ENCODE results near the gene PCSK5.

Gene PCSK5

DNA sequence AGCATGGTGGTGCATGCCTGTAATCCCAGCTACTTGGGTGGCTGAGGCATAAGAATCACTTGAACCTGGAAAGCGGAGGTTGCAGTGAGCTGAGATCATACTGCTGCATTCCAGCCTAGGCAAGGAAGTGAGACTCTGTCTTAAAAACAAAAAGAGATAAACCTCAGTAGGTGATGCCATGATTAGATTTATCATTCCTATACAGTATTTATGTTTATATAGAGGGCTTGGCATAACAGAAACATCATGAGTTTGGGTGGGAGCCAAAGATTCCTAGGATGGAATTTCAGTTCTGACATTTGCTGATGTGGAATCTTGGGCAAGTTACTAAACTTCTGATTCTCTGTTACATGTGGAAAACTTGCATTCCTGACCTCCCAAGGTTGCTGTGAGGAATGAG lies 481.4 kb downstream of the PCSK5 start:
- DNase-seq: no peak

DNA sequence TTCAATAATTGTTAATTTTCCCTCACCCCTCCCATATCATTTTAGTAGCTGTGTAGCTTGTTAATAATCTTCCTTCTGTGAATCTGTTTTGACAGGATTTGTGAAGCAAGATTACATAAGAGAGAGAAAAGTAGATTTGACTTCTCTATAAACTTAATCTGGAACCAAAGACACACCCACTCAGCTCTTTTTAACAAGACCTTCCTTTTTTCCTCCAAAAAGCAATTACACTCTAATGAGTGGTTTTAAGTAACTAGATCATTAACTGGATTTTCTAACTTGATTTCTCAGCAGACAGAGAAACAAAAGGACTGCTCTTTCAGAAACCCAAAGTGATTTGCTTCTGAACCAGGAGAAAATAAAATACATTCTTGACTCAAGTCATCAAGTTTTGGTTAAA lies 481.9 kb downstream of the PCSK5 start:
- no peak for DNase-seq

DNA sequence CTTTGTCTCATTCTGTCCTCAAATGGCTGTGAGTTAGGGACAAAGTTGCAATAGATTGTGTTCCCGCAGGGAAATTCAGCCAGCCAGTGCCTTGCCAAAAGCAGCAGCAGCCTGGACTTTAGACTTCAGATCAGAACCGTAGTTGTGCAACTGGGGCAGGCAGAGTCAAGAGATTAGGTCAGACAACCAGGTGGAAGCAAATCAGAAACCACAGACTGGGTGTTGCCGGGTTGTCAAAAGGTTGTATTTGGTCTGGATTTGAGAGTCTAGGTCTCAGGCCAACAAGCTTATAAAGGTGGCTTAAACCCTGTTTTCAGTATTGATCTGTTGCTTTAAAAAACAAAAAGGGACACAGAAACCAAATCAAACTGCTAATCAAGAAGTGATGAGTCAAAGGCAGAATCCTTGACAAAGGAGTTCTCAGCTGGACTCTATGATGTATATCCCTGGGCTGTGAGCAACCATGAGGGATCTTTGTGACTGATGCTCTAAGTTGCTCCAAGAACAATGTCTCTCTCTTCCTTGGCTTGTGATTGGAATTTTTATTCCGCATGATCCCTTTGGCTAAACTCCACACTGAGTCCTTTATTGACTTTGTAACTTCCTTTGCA lies 482.8 kb downstream of the PCSK5 start:
- no peak for DNase-seq

DNA sequence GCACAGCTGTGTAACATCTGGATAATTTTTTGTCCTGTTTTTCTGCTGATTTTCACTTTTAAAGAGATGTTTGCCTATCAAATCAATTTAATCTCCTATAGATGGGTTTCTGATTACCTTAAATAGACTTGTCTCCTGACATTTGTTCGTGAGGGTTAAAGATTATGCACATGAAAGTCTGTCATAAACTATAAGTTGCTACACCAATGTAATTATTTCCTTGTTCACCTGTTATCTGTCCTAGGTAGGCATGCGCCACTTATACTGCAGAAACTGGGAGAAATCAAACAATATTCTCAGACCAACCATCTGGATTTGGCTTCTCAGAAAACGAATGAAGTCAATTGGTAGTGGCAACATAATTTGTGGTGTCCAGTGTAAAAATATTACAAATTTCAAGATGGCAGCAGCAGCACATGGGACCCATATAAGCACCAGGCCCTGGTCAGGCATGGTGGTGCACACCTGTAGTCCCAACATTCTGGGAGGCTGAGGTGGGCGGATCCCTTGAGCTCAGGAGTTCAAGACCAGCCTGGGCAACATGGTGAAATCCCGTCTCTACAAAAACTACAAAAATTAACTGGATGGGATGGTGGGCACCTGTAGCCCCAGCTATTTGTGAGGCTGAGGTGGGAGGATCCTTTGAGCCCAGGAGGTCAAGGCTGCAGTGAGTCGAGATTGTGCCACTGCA lies 483.5 kb downstream of the PCSK5 start:
- DNase-seq: no peak

DNA sequence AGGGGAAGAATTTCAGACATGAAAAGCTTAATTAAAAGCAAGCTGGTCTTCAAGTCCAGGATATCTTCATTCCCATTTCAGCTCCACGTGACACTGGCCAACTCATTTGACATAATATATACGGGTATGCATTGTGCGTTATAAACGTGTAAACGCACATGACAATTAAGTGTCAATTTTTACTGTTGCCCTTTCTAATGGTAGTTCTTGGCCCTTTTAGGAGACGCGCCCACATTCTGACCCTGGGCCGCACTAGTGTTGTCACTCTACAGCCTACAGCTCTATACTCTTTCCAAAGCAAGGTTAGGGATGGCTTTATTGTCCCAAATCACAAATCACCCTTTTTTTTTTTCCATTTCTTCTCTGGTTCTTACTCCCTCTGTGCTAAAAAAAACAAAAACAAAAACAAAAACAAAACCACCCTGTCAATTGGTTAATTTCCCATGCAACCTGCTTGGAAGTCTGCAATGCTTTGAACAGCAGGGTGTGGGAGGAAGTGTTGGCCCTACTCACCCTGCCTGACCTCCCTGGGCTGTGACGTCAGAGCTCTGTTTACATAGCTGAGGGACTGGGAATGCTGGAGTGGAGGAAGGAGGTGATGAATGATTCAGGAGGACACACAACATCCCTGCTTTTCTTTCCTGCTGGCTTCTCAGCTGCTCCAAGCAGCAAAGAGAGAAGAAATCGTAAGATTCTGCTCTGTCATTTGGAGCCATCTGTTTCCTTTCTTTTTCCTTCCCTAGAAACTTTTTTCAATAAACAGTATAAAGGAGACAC lies 484.5 kb downstream of the PCSK5 start:
- no peak for DNase-seq

DNA sequence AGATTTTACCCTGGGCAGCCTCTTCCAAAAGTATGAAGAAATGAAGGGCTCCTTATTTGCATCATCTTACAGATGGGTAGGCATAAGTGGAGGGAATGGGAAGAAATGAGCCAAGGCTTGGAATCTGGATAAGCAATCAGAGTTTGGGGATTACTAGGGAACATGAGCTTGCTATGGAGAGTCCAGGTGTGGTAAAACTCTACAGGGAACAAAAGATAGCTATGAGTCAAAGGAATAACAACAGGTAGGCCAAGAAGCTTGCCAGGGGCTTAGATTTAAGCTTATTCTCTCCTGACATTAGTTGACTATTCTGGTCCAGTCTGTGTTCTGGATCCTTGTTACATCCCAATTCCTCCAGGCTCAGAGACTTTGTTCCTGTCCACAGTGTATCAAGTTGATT lies 487.3 kb downstream of the PCSK5 start:
- no peak for DNase-seq

DNA sequence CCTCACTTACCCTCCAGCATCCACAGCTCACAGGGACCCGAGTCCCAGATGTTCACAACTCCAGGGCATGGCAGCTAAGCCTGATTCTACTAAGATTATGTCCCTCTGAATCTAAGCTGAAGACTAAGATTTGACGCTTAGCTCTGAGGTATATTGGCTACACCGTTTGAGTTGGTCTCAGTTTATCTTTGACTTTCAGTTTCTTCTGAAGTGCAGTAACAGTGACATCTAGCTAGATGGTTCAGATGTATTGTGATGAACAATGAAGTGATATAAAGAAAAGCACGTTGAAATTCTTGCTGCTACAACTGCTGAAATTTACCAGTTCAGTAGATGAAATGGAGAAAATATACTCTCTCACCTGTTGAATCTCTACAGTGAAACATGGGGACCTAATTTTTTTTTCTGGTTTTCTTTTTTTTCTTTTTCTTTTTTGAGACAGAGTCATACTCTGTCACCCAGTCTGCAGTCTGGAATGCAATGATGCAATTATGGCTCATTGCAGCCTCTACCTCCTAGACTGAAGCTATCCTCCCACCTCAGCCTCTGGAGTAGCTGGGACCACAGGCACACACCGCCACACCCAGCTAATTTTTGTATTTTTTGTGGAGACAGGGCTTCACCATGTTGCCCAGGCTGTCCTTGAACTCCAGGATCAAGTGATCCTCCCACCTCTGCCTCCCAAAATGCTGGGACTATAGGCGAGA lies 488.0 kb downstream of the PCSK5 start:
- DNase-seq: no peak

DNA sequence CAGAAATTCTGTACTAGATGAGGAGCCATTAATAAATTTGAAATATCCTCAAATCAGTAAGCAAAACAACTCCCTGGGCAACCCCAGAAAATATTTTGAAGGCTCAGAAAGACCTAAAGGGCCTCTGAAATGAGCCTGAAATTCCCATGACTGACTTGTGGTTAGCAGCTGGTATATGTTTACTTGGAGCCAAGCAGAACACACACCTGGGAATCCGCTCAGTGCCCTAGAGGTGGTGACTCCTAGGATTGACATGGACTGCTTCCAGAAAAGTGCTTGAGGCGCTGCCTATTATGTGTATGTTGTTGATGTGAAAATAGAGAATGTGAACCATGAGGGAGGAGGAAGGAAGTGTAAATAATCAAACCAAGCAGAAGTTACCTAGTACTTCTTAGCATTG lies 489.0 kb downstream of the PCSK5 start:
- peak in 1 of 2 experiments; percentile 19 for DNase-seq

DNA sequence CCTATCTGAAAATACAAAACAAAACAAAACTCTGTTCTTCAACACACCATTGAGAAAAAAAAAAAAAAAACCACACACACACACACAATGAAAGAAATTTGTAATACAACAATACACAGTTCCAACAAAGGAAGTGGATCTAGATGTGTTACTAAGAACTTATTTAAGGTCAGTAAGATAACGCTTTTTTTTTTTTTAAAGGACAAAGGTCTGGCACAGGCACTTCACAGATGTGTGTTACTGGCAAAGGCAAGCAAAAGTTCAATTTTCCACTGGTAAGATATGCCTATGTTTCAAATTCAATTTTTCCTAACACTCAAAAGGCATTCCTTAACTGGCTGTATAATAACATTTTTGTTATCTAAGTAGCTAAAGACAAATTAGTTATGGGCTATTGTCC lies 500.2 kb downstream of the PCSK5 start:
- DNase-seq: no peak

DNA sequence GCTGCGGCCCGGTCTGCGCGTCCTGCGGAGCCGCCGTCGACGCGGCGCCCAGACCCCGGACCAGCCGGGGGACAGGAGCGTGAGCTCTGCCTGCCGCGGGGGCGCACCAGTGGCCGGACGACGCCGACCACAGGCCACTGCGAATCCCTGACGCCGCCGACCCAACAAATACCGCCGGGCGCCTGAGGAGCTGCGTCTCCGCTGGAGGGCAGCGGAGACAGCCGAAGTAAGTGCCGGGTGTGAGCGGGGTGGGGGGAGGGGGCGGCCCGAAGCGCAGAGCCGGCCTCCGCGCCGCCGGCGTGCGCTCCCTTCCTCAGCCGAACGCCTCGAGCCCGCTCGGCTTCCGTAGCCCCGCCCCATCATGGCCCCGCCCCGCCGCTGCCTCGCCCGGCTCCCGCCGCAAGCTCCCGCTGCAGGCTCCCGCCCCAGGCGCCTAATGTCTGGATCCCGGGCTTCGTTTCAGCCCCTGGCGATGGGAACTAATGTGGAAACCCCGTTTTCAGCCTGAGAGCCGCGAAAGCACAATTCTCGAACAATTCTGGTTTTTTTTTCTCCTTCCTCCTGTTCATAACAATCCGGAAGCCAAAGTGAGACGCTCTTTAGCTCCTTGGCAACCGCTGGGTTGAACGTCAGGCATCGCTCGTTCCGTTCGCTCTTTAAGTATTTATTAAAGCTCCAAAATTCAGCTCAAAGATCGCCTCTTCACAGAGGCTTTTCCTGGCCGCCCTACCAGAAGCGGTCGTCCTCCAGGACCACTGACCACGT lies 503.9 kb downstream of the PCSK5 start, which contains the start of gene RFK:
Gene RFK (minus strand): TSS at position 232 of the 765 bp plus-strand sequence. CDS start 255 bp downstream, outside the sequence.
- peak; percentile 88 to 89 for DNase-seq

DNA sequence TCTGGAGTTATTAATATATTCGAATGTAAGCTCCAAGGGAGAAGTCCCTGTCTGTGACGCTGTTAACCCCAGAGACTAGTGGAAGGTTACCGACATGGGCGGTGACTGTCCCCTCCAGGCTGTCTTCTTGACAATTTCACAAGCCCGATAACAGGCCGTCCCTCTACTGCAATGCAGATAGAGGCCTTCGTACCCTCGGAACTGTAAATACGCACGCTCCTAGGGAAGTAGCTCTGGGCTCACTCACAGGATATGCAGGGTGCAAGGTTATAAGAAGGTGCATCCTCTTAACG lies 504.4 kb downstream of the PCSK5 start:
- peak; percentile 49 to 62 for DNase-seq

DNA sequence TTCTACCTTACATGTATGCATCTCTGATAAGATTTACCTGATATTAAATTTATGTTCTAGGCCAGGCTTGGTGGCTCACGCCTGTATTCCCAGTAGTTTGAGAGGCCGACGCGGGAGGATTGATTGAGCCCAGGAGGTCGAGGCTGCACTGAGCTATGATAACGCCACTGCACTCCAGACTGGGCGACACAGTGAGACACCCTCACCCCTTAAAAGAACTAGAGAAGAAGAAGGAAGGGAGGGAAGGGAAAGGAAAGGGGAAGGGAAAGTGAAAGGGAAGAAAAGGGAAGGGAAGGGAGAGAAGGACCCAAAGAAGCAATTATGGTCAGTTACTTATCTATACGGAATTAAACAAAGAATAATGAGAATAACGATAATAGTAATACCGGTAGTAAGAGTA lies 504.9 kb downstream of the PCSK5 start:
- no peak for DNase-seq

DNA sequence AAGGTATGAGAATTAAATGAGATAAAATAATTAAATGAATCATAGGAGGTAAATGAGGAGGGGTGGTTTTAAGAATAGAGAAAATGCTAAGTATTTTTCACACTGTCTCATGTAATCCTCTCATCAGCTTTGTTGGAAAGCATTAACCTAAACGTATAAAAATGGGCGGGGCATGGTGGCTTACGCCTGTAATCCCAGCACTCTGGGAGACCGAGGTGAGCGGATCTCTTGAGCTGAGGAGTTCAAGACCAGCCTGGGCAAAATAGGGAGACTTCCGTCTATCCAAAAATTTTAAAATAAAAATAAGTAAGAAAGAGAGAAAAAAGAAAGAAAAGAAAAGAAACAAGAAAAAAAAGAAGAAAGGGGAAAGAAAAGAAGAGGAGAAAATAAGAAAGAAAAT lies 505.7 kb downstream of the PCSK5 start:
- no peak for DNase-seq

DNA sequence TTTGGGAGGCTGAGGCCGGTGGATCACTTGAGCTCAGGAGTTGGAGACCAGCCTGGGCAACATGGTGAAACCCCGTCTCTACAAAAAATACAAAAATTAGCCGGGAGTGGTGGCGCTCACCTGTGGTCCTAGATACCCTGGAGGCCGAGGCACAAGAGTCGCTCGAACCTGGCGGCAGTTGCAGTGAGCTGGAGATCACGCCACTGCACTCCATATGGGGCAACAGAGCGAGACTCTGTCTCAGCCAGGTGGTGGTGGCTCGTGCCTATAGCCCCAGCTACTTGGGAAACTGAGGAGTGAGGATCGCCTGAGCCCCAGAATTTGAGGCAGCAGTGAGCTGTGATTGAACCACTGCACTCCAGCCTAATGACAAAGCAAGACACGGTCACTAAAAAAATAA lies 506.1 kb downstream of the PCSK5 start:
- DNase-seq: no peak

DNA sequence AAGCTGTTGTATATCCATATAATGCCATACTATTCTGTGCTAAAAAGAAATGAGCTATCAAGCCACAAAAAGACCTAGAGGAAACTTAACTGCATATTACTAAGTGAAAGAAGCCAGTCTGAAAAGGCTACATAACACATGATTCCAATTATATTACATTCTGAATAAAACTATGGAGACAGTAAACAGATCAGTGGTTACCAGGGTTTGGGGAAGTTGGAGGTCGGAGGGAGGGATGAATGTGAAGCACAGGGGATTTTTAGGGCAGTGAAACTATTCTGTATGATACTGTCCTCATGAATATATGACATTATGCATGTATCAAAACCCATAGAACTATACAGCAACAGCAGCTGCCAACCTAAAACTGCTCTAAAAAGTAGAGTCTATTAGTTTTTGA lies 509.4 kb downstream of the PCSK5 start:
- no peak for DNase-seq

DNA sequence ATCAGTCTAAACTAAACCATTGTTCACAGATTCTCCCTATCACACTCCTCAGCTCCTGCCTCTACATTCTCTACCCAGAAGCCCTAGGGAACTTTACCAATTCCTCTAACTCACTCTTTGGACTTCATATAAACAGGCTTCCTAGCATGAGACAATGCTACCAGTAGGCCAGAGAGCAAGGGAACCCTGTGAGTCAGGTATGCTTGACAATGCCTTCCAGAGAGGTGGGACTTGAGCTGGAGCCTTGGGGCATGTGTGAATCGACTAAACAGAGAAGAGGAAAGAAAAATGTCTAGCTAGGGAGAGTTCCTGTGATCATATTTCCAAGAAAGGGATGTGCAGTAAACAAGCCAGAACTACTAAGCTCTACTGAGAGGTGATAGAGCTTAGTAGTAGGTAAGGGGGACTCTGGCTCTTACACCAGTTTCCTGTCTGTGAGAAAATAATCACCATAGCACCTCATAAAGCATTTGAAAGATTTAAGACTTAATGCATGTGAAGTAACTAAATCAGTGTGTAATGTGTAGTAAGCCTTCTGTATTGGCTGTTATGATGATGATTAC lies 510.1 kb downstream of the PCSK5 start:
- no peak for DNase-seq

DNA sequence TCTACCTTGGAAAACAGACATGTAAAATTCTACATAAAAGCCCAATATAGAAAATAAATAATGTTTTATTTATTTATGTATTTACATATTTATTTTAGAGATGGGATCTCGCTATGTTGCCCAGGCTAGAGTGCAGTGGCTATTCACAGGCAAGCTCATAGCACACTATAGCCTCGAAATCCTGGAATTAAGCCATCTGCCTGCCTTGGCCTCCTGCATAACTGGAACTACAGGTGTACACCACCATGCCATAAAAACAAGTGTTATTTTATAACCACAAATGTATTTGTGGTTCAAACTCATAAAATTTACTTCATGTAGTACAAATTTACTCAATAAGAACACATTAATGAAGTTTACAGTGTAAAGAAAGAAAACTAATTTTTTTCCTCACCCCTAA lies 510.7 kb downstream of the PCSK5 start:
- DNase-seq: no peak

DNA sequence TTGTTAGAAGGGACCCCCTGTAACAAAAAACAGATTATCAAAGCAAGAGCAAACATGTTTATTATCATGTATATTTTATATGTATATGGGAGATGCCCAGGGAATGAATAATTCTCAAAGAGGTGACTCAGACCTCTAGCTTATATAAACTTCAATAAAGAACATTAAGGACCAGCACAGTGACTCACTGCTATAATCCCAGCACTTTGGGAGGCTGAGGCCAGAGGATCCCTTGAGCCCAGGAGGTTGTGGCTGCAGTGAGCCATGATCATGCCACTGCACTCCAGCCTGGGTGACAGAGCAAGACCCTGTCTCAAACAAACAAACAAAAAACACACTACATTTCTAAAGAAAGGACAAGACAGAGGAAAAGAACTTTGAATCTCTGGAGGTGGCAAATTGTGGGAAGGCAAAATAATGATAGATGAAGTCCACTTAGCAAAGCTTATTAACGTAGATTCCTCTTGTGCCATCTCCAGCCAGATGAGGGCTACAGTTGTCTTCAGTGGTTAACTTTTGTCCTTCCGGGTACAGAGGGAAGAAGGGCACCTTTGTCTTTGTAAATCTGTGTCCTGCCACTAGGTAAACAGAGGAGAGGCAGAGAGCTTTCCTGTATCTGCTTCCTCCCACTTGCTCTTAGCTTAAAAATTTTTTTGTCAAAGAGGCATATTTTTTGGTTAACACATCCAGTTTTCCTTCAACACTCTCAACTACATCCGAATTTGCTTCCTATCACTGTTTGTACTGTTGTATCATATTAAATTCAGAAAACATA lies 511.3 kb downstream of the PCSK5 start:
- no peak for DNase-seq

DNA sequence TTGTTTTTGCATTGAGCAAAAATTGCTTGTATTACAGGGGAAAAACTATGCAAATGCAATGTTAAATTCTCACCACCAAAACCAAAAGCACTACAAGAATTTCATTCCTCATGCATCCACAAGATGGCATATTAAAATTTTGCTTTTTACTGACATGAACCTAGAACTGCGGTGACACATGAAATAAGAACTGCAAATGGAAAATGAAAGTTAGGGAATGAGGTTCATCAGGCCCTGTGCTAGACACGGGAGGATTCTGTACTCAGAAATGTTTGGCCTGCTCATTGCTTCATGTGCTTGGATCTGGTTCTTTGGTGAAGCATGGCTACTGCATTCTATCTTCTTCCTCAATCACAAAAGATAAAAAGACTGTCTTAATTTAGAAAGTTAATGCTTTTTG lies 512.9 kb downstream of the PCSK5 start:
- peak in 1 of 2 experiments; percentile 2 for DNase-seq

DNA sequence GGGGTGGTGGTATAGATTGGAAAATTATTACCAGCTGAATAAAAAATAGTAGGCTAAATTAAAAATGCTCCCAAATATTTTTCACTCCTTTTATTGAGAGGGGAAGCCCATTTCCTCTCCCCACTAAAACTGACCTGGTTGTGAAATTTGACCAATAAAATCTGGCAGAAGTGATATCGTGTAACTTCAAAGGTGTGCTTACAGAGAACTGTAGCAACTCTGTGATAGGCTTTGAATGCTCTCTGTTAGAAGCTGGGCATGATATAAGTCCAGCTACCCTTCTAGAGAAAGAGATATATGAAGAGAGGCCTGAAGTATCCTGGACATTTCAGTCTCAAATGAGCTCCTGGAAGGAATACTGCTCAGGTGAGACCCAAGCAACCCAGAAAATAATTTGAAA lies 513.9 kb downstream of the PCSK5 start:
- DNase-seq: no peak

DNA sequence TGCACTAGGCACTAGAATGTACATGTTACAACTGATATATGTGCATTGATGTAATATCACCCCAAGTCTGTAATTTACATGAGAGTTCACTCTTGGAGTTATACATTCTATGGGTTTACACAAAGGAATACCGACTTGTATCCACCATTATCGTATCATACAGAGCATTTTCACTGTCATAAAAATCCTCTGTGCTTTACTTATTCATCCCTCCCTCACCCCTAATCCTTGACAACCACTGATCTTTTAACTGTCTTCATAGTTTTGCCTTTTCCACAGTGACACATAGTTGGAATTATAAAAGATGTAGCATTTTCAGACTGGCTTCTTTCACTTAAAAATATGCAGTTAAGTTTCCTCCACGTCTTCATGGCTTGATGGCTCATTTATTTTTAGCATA lies 514.9 kb downstream of the PCSK5 start:
- DNase-seq: no peak

DNA sequence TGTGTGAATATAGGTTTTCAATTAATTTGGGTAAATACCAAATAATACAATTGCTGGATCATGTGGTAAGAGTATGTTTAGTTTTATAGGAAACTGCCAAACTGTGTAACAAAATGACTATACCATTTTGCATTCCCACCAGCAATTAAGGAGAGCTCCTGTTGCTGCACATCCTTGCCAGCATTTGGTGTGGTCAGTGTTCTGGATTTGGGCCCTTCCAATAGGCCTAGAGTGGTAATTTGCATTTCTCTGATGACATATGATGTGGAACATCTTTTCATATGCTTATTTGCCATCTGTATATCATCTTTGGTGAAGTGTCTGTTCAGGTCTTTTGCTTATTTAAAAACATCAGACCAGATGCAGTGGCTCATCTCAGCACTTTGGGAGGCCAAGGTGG lies 515.4 kb downstream of the PCSK5 start:
- DNase-seq: no peak

Data from NCI-H1930 (cell line).